Stimulated activated naive CD8-positive, alpha-beta T cell treated with anti-CD3 and anti-CD28 coated beads, Interleukin-15, Interleukin-2, amounts not matched to agents 100 ng/mL and 50 ng/mL, for 24 hours (primary cell): ENCODE measurements around the gene ADAMTS12.

Source experiments
- H3K27ac Mint-ChIP-seq: one replicate; pipeline ENCODE4 v1.8.0; 2021; ENCODE audit warnings: mild to moderate bottlenecking, mixed read lengths
- H3K27me3 Mint-ChIP-seq: one replicate; pipeline ENCODE4 v1.8.0; 2021; ENCODE audit warnings: mixed read lengths
- H3K36me3 Mint-ChIP-seq: one replicate; pipeline ENCODE4 v1.8.0; 2021; ENCODE audit warnings: low read depth, mixed read lengths
- H3K4me1 Mint-ChIP-seq: one replicate; pipeline ENCODE4 v1.8.0; 2021; ENCODE audit warnings: low read depth, mixed read lengths
- H3K4me3 Mint-ChIP-seq: one replicate; pipeline ENCODE4 v1.8.0; 2021; ENCODE audit warnings: mild to moderate bottlenecking, mixed read lengths
- H3K9me3 Mint-ChIP-seq: one replicate; pipeline ENCODE4 v1.8.0; 2021; ENCODE audit warnings: mixed read lengths

ADAMTS12 gene

DNA sequence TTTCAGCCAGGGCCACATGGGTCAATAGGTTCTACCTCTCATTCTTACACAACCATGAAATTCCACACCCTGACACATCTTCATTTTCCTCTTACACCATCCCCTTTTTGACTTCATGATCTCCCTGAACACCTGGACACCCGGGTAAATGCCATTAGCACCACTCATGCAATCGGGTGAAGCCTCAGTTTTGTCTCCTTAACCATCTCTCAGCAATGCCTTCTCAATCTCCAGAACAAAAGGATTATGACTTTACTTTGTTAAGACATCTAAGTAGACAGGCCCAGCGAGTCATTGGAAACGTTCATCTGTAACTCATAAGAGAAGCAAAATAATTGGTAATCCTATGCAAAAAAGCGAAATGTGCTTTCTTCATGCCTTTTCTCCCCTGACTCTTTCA is 49.9 kb downstream of the ADAMTS12 start:
- Mint-ChIP-seq H3K4me3 (no peak overlapping the region), H3K27ac (no peak overlapping the region), H3K27me3 (no peaks in the 10 kb centered on the region), H3K36me3 (no peaks in the 10 kb centered on the region), H3K4me1 (peaks cover 11% of the 10 kb centered on the region), H3K9me3 (peaks cover 8% of the 10 kb centered on the region)

DNA sequence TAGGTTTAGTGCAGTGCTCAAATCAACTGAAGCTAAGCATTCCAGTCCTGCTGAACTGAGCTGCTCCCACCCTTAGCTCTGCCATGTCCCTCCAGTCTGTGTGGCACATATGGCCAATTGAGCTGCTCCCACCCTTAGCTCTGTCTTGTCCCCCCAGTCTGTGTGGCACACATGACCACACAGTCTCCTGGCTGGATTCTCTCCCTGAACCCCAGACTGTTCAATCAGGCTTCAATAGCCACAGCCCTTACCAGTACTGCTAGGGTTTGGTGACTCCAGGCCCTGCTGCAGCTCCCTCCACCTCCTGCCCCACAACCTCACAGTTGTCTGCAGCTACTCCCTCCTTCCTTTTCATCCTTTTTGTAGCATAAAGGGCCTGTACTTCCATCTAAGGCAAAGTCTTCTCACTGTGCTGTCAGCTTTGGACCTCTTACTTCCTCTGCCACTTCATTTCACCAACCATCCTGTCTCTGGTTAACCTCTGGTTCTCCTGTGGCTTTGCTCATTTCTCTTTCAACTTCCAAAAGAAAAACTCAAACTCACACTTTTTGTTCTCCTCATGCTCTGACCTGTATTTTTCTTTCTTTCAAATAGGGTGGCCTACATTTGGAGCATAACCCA is 50.8 kb downstream of the ADAMTS12 start:
- peaks cover 11% of the 10 kb centered on the region for H3K4me1 Mint-ChIP-seq
- H3K27me3 Mint-ChIP-seq: no peaks in the 10 kb centered on the region
- peaks cover 8% of the 10 kb centered on the region for H3K9me3 Mint-ChIP-seq
- no peak overlapping the region for H3K4me3 Mint-ChIP-seq
- no peak overlapping the region for H3K27ac Mint-ChIP-seq
- no peaks in the 10 kb centered on the region for H3K36me3 Mint-ChIP-seq

DNA sequence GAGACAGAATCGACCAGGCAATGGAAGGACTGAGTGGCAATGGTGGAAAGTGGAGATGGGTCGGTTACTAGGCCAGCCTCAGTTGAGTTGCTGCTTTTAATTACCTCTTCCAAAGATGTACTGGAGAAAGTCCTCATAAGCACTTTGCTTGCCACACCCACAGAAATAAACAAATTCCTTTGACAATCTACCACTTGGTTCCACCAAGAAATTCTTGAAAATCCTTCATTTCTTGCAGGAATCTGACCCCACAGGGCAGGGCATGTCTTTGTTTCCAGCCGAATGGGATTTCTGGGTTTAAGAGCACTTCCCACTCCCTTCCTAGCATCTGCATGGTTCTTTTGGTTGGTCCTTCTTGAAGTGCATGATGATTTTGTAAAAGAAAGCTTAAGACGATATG is 54.5 kb downstream of the ADAMTS12 start:
- no peaks in the 10 kb centered on the region for H3K27me3 Mint-ChIP-seq
- H3K9me3 Mint-ChIP-seq: no peaks in the 10 kb centered on the region
- H3K4me3 Mint-ChIP-seq: no peak overlapping the region
- no peak overlapping the region for H3K27ac Mint-ChIP-seq
- H3K36me3 Mint-ChIP-seq: no peaks in the 10 kb centered on the region
- peaks cover 11% of the 10 kb centered on the region for H3K4me1 Mint-ChIP-seq

DNA sequence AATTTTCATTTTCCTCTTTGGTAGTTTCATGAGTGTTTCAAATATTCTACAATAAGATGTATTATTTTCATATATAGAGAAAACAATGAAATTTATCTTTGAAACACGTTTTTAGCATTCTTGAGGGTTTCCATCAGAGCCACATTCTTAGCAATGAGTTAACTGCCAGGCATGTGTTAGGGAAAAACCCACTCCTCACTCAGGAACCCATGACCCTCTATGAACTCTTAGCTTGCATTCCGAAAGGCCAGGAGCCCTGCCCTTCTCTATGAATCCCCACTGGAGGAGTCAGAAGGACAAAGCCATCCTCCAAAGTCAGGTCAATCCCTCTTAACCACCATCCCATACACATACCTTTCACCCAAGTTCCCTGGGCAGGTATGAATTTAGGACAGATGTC is 57.5 kb downstream of the ADAMTS12 start:
- H3K9me3 Mint-ChIP-seq: no peaks in the 10 kb centered on the region
- no peak overlapping the region for H3K27ac Mint-ChIP-seq
- no peak overlapping the region for H3K4me3 Mint-ChIP-seq
- H3K27me3 Mint-ChIP-seq: no peaks in the 10 kb centered on the region
- no peaks in the 10 kb centered on the region for H3K36me3 Mint-ChIP-seq
- no peaks in the 10 kb centered on the region for H3K4me1 Mint-ChIP-seq

DNA sequence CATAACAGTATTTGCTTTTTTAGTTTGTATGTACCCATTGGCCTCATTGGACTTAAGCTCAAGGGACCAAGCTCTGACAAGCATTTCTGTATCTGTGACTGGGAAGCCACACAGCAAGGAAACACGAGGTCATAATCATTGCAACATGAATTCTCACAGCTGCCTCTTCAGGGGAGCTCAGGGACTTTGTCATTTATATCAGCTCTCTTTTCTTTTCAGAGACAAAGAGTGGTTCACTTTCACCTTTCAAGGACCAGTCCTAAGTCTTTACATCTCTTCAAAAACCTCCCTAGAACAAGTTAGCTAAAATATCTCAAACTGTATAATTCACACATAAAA is 58.6 kb downstream of the ADAMTS12 start:
- H3K4me1 Mint-ChIP-seq: no peaks in the 10 kb centered on the region
- no peak overlapping the region for H3K27ac Mint-ChIP-seq
- no peaks in the 10 kb centered on the region for H3K9me3 Mint-ChIP-seq
- no peak overlapping the region for H3K4me3 Mint-ChIP-seq
- H3K36me3 Mint-ChIP-seq: no peaks in the 10 kb centered on the region
- no peaks in the 10 kb centered on the region for H3K27me3 Mint-ChIP-seq

DNA sequence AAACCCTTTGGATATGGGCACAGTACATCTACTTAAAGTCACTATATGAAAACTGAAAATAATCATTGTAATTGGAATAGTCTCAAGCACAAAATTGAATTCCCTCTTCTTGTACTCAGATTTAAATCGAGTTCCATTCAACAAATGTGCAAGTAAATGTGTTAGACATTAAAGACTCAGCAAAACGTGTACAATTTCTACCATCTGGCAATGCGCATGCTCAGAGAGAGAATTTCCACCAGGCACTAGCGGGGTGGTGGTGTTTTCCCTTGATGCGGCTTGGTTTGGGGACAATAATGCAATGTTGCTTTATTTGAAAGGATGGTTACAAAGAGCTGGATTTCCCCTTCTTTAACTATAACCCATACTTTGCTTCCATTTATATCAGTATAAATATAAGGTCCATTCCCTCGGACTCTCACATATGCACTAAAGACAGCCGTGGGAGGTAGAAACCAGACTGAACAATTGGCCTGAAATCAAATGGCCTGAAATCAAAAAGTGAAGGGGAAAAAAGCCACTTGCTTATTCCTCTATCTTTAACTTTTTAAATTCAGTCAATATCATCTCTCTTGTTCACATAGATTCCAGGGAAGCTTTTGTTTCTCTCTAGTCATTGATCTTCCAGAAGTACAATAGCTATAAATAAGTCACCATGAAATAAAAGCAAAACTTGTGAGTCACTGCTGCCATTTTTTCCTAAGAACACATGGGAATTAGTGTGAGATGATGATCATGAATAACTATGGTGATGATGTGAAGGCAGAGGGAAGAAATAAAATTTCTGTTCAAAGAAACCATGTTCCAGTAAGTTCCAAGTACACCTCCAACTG is 59.2 kb downstream of the ADAMTS12 start:
- Mint-ChIP-seq H3K36me3 (no peaks in the 10 kb centered on the region), H3K4me1 (no peaks in the 10 kb centered on the region)

DNA sequence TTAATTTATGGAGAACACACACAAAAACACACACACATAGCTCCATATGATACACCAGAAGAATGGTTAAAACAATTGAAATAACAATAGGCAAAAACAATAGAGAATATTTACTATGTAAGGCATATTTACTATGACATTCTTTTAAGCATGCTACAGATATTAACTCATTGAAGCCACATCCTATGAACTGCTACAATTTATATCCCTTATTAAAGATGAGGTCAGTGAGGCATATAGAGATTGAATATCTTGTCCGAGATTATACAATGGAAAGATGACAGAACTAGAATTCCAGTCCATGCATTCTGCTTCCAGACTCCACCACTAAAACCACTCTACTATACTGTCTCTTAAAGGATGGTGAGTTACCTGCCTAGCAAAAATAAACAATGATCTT is 60.7 kb downstream of the ADAMTS12 start:
- H3K27ac Mint-ChIP-seq: no peak overlapping the region
- no peaks in the 10 kb centered on the region for H3K27me3 Mint-ChIP-seq
- H3K4me1 Mint-ChIP-seq: no peaks in the 10 kb centered on the region
- no peak overlapping the region for H3K4me3 Mint-ChIP-seq
- no peaks in the 10 kb centered on the region for H3K9me3 Mint-ChIP-seq
- no peaks in the 10 kb centered on the region for H3K36me3 Mint-ChIP-seq

More for the DNA sequence above, 59.2 kb downstream of the ADAMTS12 start:
- no peak overlapping the region for H3K27ac Mint-ChIP-seq
- H3K9me3 Mint-ChIP-seq: no peaks in the 10 kb centered on the region
- H3K27me3 Mint-ChIP-seq: no peaks in the 10 kb centered on the region
- no peak overlapping the region for H3K4me3 Mint-ChIP-seq

DNA sequence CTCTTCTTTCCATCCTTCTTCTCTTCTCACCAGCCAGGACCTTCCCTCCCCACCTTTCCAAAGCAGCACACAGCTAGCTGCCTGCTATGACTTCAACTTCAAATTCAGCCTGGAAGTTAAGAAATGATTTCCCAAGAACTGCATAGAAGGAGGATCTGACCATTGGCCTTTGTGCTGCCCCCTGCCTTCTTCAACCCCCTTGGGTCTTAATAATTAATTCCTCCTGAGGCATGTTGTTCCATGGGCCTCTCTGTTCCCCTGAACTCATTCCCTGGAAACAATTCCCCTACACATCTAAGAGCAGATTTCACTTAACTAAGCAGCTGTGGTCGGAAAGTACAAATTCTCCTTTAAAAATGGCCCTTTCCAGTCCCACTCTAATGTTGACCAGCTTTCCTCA is 62.4 kb downstream of the ADAMTS12 start:
- H3K27me3 Mint-ChIP-seq: no peaks in the 10 kb centered on the region
- H3K36me3 Mint-ChIP-seq: no peaks in the 10 kb centered on the region
- no peak overlapping the region for H3K27ac Mint-ChIP-seq
- H3K4me1 Mint-ChIP-seq: no peaks in the 10 kb centered on the region
- H3K9me3 Mint-ChIP-seq: no peaks in the 10 kb centered on the region
- no peak overlapping the region for H3K4me3 Mint-ChIP-seq

DNA sequence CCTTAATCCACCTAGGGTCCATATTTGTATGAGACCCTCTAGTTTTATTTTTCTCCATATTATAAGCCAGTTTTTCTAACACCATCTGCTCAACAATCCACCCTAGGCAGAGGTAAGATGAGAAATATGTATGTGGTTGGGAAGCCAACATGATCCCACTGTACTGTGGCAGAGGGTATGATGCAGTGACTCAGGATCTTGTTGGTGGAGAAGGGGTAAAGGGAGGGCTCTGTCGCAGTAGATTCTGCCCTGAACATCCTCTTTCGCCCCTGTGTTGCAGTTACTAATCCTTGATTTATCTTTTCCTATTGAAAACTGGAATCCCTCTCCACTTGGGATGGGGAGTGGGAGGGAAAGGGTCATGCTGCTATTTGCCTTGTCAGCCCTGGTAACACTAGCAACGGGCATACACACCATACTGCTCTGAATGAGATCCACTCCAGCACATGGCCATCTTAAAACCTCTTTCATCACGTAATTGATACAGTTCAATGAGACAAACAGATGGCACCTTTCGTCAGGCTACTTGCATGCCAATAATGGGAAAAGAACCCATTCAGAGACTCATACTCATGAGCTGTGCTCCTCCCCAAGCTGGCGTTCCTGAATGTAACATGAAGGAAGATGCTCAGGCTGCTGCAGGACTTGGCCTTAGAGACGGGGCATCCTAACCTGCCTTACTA is 63.0 kb downstream of the ADAMTS12 start:
- Mint-ChIP-seq H3K4me3 (no peak overlapping the region), H3K9me3 (no peaks in the 10 kb centered on the region), H3K36me3 (no peaks in the 10 kb centered on the region), H3K27me3 (no peaks in the 10 kb centered on the region), H3K27ac (no peak overlapping the region), H3K4me1 (no peaks in the 10 kb centered on the region)

DNA sequence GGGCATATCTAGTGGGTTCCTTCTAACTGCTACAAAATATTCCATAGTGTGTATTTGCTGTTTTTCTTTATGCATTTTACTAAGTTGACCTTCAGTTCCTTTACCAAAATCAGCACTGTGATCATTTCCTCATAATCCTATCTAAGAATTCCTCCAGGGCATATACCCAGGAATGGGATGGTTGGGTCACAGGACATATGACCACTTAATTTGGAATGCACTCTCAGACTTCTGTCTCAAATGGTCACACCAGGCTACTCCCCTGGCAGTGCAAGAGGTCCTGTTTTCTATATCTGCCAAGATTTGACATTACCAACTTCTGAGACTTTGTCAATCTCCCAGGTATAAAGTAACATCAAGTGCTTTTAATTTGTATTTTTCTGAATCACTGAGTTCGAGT is 63.9 kb downstream of the ADAMTS12 start:
- Mint-ChIP-seq H3K27ac (no peak overlapping the region), H3K36me3 (no peaks in the 10 kb centered on the region), H3K4me3 (no peak overlapping the region), H3K27me3 (no peaks in the 10 kb centered on the region), H3K9me3 (no peaks in the 10 kb centered on the region), H3K4me1 (no peaks in the 10 kb centered on the region)

DNA sequence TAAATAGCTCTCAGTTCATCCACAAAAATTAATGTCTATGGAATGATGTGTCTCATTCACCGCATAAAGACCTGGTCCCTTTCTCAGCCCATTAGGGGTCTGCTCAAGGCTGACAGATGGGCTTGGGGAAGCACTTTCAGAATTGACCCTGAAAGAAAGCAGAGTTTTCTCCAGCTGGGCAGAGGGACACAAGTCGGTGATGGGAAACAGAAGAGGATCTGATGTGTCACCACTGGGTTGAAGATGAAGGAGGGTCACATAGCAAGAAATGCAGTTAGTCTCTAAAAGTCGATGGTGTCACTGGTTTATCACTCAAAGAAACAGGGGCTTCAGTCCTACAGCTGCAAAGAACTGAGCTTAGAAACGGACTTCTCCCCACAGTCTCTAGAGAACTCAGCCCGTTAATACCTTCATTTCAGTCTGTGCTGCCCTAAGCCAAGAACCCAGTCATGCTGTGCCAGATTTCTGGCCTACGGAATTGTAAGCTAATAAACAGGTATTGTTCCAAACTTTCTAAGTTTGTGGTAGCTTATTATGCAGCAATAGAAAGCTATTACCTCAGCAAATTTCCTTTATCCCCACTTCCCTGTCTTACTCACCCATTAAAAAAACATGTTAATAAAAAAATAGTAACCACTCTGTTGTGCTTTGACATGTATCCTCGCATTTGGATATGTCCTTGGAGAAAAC is 64.6 kb downstream of the ADAMTS12 start:
- Mint-ChIP-seq H3K4me1 (no peaks in the 10 kb centered on the region), H3K27me3 (no peaks in the 10 kb centered on the region), H3K36me3 (no peaks in the 10 kb centered on the region), H3K27ac (no peak overlapping the region), H3K9me3 (peaks cover 3% of the 10 kb centered on the region), H3K4me3 (no peak overlapping the region)

DNA sequence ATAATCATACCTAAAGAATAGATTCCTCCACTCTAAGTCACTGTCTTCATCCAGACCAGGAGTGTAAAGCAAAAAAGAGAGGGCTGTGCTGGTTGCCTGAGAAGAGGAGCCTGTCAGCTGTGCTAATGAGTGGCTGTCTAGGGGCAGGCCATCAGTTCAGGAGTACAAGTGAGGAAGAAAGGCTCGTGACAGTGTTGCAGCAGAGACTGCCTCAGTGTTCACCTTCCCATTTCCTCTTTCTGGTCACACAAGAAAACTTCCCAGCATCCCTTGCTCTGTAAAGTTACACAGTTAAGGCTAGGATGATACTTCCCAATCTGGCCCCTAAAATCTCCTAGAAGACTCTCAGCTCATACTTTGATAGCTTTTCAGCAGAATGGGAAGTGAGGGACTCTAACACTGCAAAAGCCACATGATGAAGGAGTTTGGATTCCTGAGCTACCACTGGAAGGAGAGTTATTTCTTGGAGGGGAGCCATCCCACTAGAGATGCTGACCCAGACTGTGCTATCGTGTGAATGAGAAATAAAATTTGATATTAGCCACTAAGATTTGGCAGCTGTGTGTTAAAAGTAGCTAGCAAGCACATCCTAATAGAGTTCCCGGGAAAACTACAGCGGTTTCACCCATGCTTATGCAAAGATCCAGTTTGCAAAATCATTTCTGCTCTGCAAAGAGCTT is 67.1 kb downstream of the ADAMTS12 start:
- Mint-ChIP-seq H3K4me1 (no peaks in the 10 kb centered on the region), H3K27me3 (peaks cover 4% of the 10 kb centered on the region), H3K36me3 (no peaks in the 10 kb centered on the region), H3K4me3 (no peak overlapping the region), H3K27ac (no peak overlapping the region), H3K9me3 (peaks cover 9% of the 10 kb centered on the region)

DNA sequence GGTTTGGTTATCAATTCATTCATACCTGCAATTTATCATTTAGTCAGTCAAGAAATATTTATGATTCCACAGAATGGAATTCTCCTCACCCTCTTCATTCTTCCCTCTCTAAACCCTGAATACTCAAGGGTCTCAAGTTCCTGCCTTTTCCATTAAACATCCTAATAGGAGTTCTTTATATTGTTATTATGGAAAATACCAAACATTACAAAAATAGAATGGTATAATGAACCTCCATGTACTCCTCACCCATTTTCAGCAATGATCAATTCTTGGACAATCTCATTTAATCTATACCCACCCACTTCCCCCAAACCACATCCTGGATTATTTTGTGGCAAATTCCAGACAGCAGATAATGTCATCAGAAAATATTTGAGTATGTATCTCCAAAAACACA is 74.5 kb downstream of the ADAMTS12 start:
- no peaks in the 10 kb centered on the region for H3K36me3 Mint-ChIP-seq
- H3K4me3 Mint-ChIP-seq: no peak overlapping the region
- no peak overlapping the region for H3K27ac Mint-ChIP-seq
- H3K4me1 Mint-ChIP-seq: no peaks in the 10 kb centered on the region
- peaks cover 4% of the 10 kb centered on the region for H3K27me3 Mint-ChIP-seq
- H3K9me3 Mint-ChIP-seq: peaks cover 8% of the 10 kb centered on the region

DNA sequence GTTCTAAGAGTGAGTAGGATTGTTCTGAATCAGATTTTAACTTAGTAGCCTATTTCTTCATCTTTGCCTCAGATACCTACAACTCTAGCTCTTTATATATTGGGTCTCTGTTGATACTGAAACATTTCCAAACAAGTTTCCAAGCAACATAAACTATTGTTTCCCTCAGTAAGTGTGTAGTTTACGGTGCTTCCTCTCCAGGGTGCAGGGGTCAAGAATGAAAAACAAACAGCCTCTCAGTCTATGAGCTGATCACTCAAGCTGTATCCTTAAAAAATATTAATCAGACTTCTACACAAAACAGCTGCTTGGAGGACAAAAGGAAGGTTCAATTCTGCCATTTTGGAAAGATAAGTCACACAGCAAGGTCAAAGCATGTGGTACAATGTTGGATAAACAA is 75.0 kb downstream of the ADAMTS12 start:
- Mint-ChIP-seq H3K36me3 (no peaks in the 10 kb centered on the region), H3K4me3 (no peak overlapping the region), H3K27ac (no peak overlapping the region), H3K9me3 (peaks cover 3% of the 10 kb centered on the region), H3K27me3 (peaks cover 4% of the 10 kb centered on the region), H3K4me1 (no peaks in the 10 kb centered on the region)

DNA sequence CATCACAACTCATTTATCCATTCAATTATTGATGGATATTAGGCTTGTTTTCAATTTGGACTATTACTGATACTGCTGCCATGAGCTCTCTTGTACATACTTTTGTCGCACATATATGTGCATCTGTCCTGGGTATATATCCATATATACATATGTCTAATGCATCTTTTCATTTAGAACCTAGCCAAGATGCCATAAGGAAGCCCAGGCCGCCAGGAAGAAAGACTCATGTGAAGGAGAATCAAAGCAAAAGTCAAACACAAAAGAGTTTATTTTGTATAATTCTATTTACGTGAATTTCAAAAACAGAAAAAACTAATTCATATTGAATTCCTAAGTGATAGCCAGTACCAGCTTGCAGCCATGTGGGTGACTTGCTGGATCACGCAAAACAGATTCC is 79.0 kb downstream of the ADAMTS12 start:
- Mint-ChIP-seq H3K9me3 (no peaks in the 10 kb centered on the region), H3K27me3 (no peaks in the 10 kb centered on the region), H3K36me3 (no peaks in the 10 kb centered on the region), H3K27ac (no peak overlapping the region), H3K4me1 (no peaks in the 10 kb centered on the region), H3K4me3 (no peak overlapping the region)
